HG03354 (cell line): Measurements from ENCODE around the gene UNC45A.
"Not testable (repeated sequence)": the region's sequence is repeated elsewhere in the genome, so short reads cannot be mapped to it uniquely, and the experiment has no call there.

Experiments
- ATAC-seq: cut with Tn5 transposase; IDR thresholded peaks from one replicate; pipeline ENCODE4 v1.9.1; 2021; ENCODE audit warnings: mild to moderate bottlenecking; ENCODE audit not compliant: unreplicated experiment, poor library complexity, severe bottlenecking

Gene UNC45A

DNA sequence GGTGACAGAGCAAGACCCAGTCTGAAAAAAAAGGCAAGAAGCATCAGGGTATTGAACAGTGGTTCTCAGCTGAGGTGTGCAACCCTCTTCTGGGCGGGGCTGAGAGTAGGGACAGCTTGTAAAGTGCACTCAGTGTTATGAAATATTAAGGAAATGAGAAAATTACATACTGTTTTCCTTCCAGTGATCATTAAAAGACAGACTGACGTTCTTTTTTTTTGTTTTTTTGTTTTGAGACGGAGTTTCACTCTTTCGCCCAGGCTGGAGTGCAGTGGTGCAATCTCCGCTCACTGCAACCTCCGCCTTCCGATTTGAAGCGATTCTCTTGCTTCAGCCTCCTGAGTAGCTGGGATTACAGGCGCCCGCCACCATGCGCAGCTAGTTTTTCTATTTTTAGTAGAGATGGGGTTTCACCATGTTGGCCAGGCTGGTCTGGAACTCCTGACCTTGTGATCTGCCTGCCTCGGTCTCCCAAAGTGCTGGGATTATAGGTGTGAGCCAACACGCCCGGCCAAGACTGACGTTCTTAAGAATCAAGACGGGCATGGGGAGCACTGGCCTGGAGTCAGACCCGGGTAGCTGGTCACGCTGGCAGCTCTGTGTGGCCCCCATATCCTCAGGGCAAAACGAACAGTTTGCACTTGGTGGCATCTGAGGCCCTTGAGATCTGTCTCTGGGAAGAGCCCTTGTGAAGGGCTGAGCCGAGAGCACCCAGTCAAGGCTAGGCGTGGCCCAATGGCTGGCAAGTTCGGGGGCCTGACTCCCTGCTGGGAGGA is 20.6 kb upstream of the UNC45A start:
- ATAC-seq = no peak

DNA sequence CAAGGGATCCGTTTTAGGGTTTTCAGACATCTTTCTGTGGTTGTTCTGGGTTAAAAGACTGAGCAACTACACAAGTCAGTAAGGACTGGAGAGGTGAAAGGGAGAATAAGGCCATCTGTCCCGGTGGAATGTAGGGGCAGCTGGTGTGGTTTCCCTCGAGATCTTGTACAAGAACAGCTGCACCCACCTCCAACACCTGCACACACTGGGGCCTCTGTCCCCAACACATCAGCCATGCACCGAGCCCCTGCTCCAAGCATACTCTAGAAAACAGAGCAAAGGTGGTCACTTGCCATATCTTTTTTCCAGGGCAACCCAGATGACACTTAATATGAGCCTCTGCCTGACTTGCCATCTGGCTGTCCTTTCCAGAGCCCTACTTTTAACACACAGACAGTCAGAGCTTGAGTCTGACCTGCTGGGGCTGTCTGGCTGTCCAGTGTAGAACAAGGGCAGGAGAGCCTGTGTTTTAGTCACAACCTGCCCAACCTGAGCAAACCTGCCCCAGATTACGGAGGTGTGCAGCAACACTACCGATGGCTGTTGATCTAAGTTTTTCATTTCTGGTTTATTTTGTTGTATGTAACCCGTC is 19.8 kb upstream of the UNC45A start:
- ATAC-seq = no peak

- no peak for ATAC-seq
Measured at GRCh38 chr15:90915808-90916440, 19.2 kb upstream of the UNC45A start.

GRCh38 chr15:90916461-90916860 is 18.6 kb upstream of the UNC45A start:
- ATAC-seq = no peak

DNA sequence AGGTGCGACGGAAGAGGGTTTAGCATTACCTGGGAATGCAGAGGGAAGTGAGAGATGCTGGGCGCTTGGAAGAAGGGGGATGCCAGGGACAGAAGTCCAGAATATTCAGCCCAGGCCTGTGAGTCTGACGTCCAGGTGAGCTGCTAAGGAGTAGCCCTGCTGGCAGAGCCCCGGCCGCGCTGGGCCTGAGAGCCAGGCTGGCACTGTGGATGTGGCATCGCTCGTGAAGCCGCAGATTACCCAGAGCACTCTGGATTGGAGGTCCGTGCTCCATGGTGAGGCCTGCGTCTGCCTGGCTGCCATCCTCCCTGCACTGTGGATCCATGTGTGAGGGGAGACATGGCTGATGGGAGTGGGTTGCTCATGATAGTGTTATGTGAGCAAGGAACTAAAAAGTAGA is 17.5 kb upstream of the UNC45A start:
- no peak for ATAC-seq

DNA sequence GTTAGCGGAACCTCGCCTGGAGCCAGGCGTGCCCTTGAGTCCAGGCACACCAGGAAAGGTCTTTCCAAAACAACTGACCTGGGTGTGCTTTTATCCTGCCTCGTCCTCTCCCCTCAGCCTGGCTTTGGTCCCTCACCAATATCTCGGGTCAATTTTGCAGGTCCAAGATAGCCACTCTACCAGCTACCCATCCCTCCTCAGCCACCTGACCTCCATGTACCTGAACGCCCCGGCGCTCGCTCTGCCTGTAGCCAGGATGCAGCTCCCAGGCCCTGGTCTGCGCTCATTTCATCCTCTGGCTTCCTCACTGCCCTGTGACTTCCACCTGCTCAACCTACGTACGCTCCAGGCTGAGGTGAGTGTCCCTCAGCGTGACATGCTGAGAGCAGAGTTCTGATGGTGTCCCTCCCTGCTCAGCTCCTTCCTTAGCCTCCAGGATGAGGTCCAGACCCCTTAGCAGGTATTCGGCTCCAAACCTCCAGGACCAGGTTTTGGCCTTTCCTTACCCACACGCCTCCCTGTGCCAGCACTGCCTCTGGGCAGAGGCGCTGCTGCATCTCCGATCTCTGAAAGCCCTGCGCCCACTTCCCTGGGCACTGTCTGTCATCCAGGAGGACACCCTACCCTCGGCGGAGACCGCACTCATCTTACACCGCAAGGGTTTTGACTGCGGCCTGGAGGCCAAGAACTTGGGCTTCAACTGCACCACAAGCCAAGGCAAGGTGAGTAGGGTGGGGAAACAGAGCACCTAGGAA is 16.9 kb upstream of the UNC45A start:
- ATAC-seq = no peak

DNA sequence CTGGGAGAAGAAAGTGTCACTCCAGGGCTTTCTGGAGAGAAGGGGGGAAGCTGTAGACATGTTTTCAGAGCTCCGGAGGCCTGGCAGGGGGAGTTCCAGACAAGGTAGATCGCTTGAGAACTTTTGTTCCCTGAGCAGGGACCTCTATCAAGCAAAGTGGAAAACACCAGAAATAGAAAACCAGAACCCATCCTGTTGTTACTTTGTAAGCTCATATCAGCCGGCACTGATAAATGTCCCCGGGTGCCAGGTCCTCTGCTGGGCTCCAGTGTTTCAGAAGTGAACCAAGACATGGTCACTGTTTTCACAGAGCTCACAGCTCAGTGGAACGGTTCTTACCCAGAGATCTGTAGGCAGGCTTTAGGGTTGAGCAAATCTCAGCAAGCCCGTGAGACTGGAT is 16.2 kb upstream of the UNC45A start:
- ATAC-seq = no peak

DNA sequence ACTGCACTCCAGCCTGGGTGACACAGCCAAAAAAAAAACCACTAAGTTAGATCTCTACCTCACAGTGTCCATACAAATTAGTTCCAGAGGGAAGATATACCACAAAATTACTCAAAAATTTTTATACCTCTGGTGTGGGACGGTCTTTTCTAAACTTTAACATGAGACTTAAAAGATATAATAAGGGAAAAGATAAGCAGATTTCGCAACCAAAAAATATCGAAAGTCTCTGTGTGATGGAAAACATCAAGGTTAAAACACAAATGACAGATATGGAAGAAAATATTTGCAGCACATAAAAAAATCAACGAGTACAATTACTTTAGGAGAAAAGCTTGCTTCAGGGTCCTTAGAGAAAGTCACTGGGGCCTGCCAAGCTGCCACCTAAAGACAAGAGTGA is 13.2 kb upstream of the UNC45A start:
- no peak for ATAC-seq

DNA sequence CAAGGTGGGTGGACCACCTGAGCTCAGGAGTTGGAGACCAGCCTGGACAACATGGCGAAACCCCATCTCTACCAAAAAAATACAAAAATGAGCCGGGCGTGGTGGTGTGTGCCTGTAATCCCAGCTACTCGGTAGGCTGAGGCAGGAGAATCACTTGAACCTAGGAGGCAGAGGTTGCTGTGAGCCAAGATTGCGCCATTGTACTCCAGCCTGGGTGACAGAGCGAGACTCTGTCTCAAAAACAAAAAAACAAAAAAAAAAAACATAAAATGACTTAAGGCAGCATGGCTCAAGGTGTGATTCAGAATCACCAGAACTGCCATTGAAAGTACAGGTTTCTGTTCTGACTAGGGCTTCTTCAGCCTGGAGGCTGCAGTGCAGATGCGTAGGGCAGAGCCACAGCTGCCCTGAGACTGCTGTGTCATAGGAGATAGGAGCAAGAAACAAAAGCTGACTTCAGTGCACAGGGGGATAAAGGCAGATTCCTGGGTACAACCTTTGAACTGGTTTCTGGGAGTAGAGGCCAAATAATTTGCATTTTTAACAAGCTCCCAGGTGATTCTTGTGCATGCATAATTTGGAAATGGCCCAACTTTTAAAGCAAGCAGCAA is 12.3 kb upstream of the UNC45A start:
- ATAC-seq = peak; percentile 83

DNA sequence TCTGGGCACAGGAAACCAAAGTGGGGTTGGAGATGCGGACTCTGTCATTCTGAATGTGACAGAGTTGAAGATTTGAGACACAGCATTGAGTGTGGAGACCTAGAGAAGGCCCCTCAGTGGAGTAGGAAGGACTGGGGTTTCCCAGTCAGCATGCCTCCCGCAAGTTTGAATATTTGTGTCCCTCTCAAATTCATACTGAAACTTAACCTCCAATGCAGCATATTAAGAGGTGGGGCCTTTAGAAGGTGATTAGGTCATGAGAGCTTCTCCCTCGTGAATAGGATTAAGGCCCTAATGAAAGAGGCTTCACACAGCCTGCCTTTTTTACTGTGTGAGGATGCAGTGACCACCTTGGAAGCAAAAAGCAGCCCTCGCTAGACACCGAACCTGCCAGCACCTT is 10.7 kb upstream of the UNC45A start:
- peak; percentile 63 for ATAC-seq

GRCh38 chr15:90926766-90927165 is 8.3 kb upstream of the UNC45A start:
- ATAC-seq = not testable (repeated sequence)

- not testable (repeated sequence) for ATAC-seq
Measured at GRCh38 chr15:90928106-90928505, 7.0 kb upstream of the UNC45A start.

GRCh38 chr15:90929246-90930019 is 5.7 kb upstream of the UNC45A start:
- no peak for ATAC-seq

GRCh38 chr15:90930861-90931574 is 4.1 kb upstream of the UNC45A start:
- ATAC-seq = no peak

GRCh38 chr15:90931575-90931827 is 3.6 kb upstream of the UNC45A start:
- no peak for ATAC-seq

DNA sequence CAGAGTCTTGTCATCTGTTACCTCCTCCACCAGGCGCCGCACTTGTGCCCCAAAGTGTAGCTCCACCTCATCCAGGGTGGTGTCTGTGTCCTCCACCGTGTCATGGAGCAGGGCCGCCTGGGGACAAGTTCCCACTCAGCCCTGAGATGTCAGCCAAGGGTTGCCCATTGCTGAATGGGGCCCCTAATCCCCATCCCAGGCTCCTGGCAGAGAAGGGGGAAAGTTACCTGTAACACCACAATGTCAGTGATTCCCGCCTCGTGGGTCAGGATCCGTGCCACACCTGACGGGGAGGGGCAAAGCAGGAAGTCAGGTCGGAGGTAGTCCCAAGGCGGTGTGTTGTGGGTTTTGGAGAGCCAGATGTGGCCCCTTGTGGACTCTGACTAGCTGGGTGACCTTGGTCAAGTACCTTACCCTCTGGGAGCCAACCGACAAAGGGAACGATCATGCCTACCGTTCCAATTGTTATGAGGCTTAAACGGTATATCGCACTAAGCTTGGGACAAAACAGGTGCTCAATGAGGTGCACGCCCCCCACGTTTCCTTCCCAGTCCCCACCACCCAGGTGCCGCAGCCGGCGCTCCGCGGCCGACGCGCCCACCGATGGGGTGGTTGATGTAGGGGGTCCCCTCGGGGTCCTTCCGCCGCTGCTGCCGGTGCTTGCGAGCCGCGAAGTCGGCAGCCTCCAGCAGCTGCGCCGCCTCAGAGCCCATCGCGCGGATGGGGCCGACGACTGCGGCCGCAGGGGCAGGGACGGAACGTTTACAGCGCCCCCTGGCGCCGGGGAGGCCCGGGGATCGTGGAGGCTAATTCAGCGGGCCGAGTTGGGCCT is 3.0 kb upstream of the UNC45A start, which contains the start of gene HDDC3:
HDDC3 (minus strand) TSS at position 722 of the 832 bp plus-strand sequence; CDS start at position 713, 9 bp downstream.
- peak; percentile 51 for ATAC-seq

DNA sequence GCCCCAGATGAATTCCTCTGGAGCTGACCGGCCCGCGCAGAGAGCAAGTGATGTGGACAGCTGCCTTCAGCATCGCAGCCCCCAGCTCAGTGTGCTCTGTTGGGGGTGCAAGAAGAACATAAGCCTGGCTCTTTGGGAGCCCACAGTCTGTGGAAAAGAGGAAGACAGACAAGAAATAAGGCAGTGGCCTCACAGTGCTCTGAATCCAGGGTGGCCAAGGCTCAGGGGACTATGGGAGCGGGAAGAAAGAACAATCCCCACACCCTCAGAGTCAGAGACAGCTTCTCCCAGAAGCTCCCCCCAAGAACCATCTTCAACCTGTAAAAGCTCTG is 2.5 kb upstream of the UNC45A start:
- no peak for ATAC-seq

GRCh38 chr15:90933301-90933700 is 1.8 kb upstream of the UNC45A start:
- ATAC-seq = no peak
